COLO668 (cell line): ENCODE measurements around the gene RBM19.
A peak's percentile ranks its signal among the peaks of the same experiment; 100 is the strongest.

Experiments
- DNase-seq: peaks from one replicate; lab custom pipeline; 2025; ENCODE audit not compliant: unreplicated experiment; lab: John Stamatoyannopoulos, UW

RBM19 gene

GRCh38 chr12:113783811-113784210 is 182.3 kb downstream of the RBM19 start:
- no peak for DNase-seq

- no peak for DNase-seq
Observed at GRCh38 chr12:113782873-113783272, 183.3 kb downstream of the RBM19 start.

- DNase-seq, result no peak
Observed at GRCh38 chr12:113781415-113782198, 184.5 kb downstream of the RBM19 start.

- DNase-seq, result no peak
Observed at GRCh38 chr12:113779774-113780173, 186.4 kb downstream of the RBM19 start.

GRCh38 chr12:113778432-113779132 is 187.5 kb downstream of the RBM19 start:
- DNase-seq, result no peak

- DNase-seq, result no peak
Observed at GRCh38 chr12:113777751-113778150, 188.4 kb downstream of the RBM19 start.

GRCh38 chr12:113776536-113776935 is 189.6 kb downstream of the RBM19 start:
- DNase-seq, result no peak

- DNase-seq, result no peak
Observed at GRCh38 chr12:113774526-113774925, 191.6 kb downstream of the RBM19 start.

GRCh38 chr12:113772505-113773030 is 193.6 kb downstream of the RBM19 start:
- no peak for DNase-seq

- no peak for DNase-seq
Observed at GRCh38 chr12:113770389-113770865, 195.7 kb downstream of the RBM19 start.

- no peak for DNase-seq
Observed at GRCh38 chr12:113769305-113769704, 196.8 kb downstream of the RBM19 start.

- no peak for DNase-seq
Observed at GRCh38 chr12:113768850-113769249, 197.3 kb downstream of the RBM19 start.

GRCh38 chr12:113766879-113767878 is 198.9 kb downstream of the RBM19 start:
- peak; percentile 12 for DNase-seq
